HepG2 (cell line): ENCODE results near the gene TPRA1. TPM values are rescaled to one million over a fixed set of nuclear protein-coding genes. Genes with fewer than 3 reads are reported as not detected.

Source experiments
- AHR ChIP-seq: IDR thresholded peaks from 2 replicates; pipeline ENCODE4 v1.6.1; 2018; ENCODE audit warnings: missing genetic modification reagents, missing compliant biosample characterization
- CEBPZ ChIP-seq: IDR thresholded peaks from 2 replicates; pipeline ENCODE4 v1.6.1; 2012; ENCODE audit warnings: low read length, improper control_type of control experiment
- GFI1 ChIP-seq: sonication (generic); formaldehyde crosslinking; IDR thresholded peaks from 2 replicates; pipeline ENCODE4 v1.5.0; 2020; ENCODE audit warnings: missing genetic modification reagents, mild to moderate bottlenecking, borderline replicate concordance
- HIC2 ChIP-seq: sonication (generic); formaldehyde crosslinking; IDR thresholded peaks from 2 replicates; pipeline ENCODE4 v1.9.0; 2022; ENCODE audit warnings: low read depth, missing genetic modification reagents
- KMT2B ChIP-seq: IDR thresholded peaks from 2 replicates; pipeline ENCODE4 v1.6.1; 2016; ENCODE audit warnings: missing genetic modification reagents, missing compliant biosample characterization
- MTF2 ChIP-seq: sonication (generic); formaldehyde crosslinking; IDR thresholded peaks from 2 replicates; pipeline ENCODE4 v1.5.0; 2020; ENCODE audit warnings: missing genetic modification reagents, borderline replicate concordance
- NFKBIZ ChIP-seq: IDR thresholded peaks from 2 replicates; pipeline ENCODE4 v1.6.1; 2018; ENCODE audit warnings: missing genetic modification reagents, missing compliant biosample characterization
- NFYB ChIP-seq: sonication (generic); formaldehyde crosslinking; IDR thresholded peaks from 2 replicates; pipeline ENCODE4 v1.4.0; 2020; ENCODE audit warnings: missing genetic modification reagents
- POLR2AphosphoS5 ChIP-seq: IDR thresholded peaks from 2 replicates; pipeline ENCODE4 v1.6.1; 2012; ENCODE audit warnings: low read depth, low read length
- SETDB1 ChIP-seq: sonication (generic); formaldehyde crosslinking; IDR thresholded peaks from 2 replicates; pipeline ENCODE4 v1.5.1; 2020; ENCODE audit warnings: missing genetic modification reagents, mild to moderate bottlenecking, borderline replicate concordance
- SP2 ChIP-seq: sonication (generic); formaldehyde crosslinking; IDR thresholded peaks from 2 replicates; pipeline ENCODE4 v1.5.1; 2020; ENCODE audit warnings: mild to moderate bottlenecking, missing genetic modification reagents
- ZBTB49 ChIP-seq: sonication (generic); formaldehyde crosslinking; IDR thresholded peaks from 2 replicates; pipeline ENCODE4 v1.4.0; 2020; ENCODE audit warnings: missing genetic modification reagents, borderline replicate concordance
- ZBTB7B ChIP-seq: sonication (generic); formaldehyde crosslinking; IDR thresholded peaks from 2 replicates; pipeline ENCODE4 v1.4.0; 2020; ENCODE audit warnings: missing genetic modification reagents
- ZBTB8A ChIP-seq: sonication (generic); formaldehyde crosslinking; IDR thresholded peaks from 2 replicates; pipeline ENCODE4 v1.4.0; 2020; ENCODE audit warnings: mild to moderate bottlenecking, low read depth, missing genetic modification reagents, borderline replicate concordance
- ZNF343 ChIP-seq: sonication (generic); formaldehyde crosslinking; IDR thresholded peaks from 2 replicates; pipeline ENCODE4 v1.4.0; 2020; ENCODE audit warnings: mild to moderate bottlenecking, missing genetic modification reagents
- ZNF510 ChIP-seq: sonication (generic); formaldehyde crosslinking; IDR thresholded peaks from 2 replicates; pipeline ENCODE4 v1.4.0; 2020; ENCODE audit warnings: low read depth, mild to moderate bottlenecking, missing genetic modification reagents
- ZNF547 ChIP-seq: sonication (generic); formaldehyde crosslinking; IDR thresholded peaks from 2 replicates; pipeline ENCODE4 v1.5.1; 2020; ENCODE audit warnings: mild to moderate bottlenecking, missing genetic modification reagents
- ZNF713 ChIP-seq: sonication (generic); formaldehyde crosslinking; IDR thresholded peaks from 2 replicates; pipeline ENCODE4 v1.4.0; 2020; ENCODE audit warnings: mild to moderate bottlenecking, missing genetic modification reagents
- ZNF766 ChIP-seq: sonication (generic); formaldehyde crosslinking; IDR thresholded peaks from 2 replicates; pipeline ENCODE4 v1.5.0; 2020; ENCODE audit warnings: missing genetic modification reagents, borderline replicate concordance
- ZSCAN9 ChIP-seq: IDR thresholded peaks from 2 replicates; pipeline ENCODE4 v1.6.1; 2016; ENCODE audit warnings: borderline replicate concordance
- polyA plus RNA-seq, 8 experiments: library from polyadenylated mRNA; depleted of rRNA in 3 of 8; stranded (reverse) in 7 of 8; unstranded in 1 of 8; fragments of >200 nt; fragmentation: Illumina TruSeq in 4 of 8; extraction: Trizol in 4 of 8; gene quantifications; 2 replicates each; pipeline versions ENCODE4 v1.2.1 to v1.2.3, GENCODE V29; 2011 to 2016; ENCODE audit warnings: low read depth in 4 of 8, missing spikeins in 1 of 8, mixed read lengths in 1 of 8; ENCODE audit not compliant: insufficient read depth in 1 of 8
- total RNA-seq, 5 experiments: library from RNA; depleted of rRNA; stranded (reverse); fragments of >200 nt; fragmentation: Illumina TruSeq; extraction: Trizol; gene quantifications; 2 replicates each; pipeline ENCODE4 v1.2.3, GENCODE V29; 2016; ENCODE audit warnings: low read depth in 1 of 5

TPRA1 gene
- total and polyA plus RNA-seq, 2 of the 13 experiments (the other 11 are each of a cell fraction or from before 2014, with no cell fraction given) = 25.4 to 25.8 TPM

GRCh38 chr3:127547761-127548605 is 42.5 kb downstream of the TPRA1 start (continued):
- TF ChIP-seq MTF2 (CRISPR knock-in tag) = no peak
- no peak for TF ChIP-seq HIC2 (CRISPR knock-in tag)
- TF ChIP-seq GFI1 = no peak
- TF ChIP-seq ZNF343 (CRISPR knock-in tag) = no peak
- no peak for TF ChIP-seq ZBTB8A (CRISPR knock-in tag)
- TF ChIP-seq ZNF547 (CRISPR knock-in tag) = no peak
- TF ChIP-seq AHR (CRISPR knock-in tag) = no peak
- TF ChIP-seq SP2 (CRISPR knock-in tag) = no peak
- TF ChIP-seq NFKBIZ (CRISPR knock-in tag) = no peak
- peak; percentile 60; the same call in 1 of the 2 replicates for TF ChIP-seq ZBTB7B
- TF ChIP-seq NFYB (CRISPR knock-in tag) = no peak
- no peak for TF ChIP-seq ZNF510
- no peak for TF ChIP-seq POLR2AphosphoS5
- no peak for TF ChIP-seq ZBTB49 (CRISPR knock-in tag)
- no peak for TF ChIP-seq ZNF766
- TF ChIP-seq ZNF713 (CRISPR knock-in tag) = no peak
- TF ChIP-seq CEBPZ = no peak
- TF ChIP-seq KMT2B (CRISPR knock-in tag) = no peak
- TF ChIP-seq SETDB1 (CRISPR knock-in tag) = no peak
- TF ChIP-seq ZSCAN9 (CRISPR knock-in tag) = no peak
